ENCODE data around the gene LAPTM5. TPM values are rescaled to one million over a fixed set of nuclear protein-coding genes. Genes with fewer than 3 reads are reported as not detected.
A peak's percentile ranks its signal among the peaks of the same experiment; 100 is the strongest.

The LAPTM5 gene
- total and polyA plus RNA-seq, 8 donors: 3.7 to 80.5 (median 10.9) TPM

GRCh38 chr1:30754684-30755171, 2.8 kb downstream of the LAPTM5 start:
- no peaks in the 10 kb centered on the region for H3K9me3 ChIP-seq
- intact Hi-C loops (cut with DNase I): no loop called here
- H3K27me3 ChIP-seq: no peaks in the 10 kb centered on the region
- ATAC-seq (no peak), DNase-seq (peak in 1 of 6 donors; percentile 27), FAIRE-seq (no peak)
- no peaks in the 10 kb centered on the region for H3K36me3 ChIP-seq
- H3K4me3 ChIP-seq: peak overlapping the region in 1 of 4 donors; percentile 21
- H3K4me1 ChIP-seq: no peaks in the 10 kb centered on the region
- H3K27ac ChIP-seq: no peak overlapping the region
- TF ChIP-seq, protein P1, sequence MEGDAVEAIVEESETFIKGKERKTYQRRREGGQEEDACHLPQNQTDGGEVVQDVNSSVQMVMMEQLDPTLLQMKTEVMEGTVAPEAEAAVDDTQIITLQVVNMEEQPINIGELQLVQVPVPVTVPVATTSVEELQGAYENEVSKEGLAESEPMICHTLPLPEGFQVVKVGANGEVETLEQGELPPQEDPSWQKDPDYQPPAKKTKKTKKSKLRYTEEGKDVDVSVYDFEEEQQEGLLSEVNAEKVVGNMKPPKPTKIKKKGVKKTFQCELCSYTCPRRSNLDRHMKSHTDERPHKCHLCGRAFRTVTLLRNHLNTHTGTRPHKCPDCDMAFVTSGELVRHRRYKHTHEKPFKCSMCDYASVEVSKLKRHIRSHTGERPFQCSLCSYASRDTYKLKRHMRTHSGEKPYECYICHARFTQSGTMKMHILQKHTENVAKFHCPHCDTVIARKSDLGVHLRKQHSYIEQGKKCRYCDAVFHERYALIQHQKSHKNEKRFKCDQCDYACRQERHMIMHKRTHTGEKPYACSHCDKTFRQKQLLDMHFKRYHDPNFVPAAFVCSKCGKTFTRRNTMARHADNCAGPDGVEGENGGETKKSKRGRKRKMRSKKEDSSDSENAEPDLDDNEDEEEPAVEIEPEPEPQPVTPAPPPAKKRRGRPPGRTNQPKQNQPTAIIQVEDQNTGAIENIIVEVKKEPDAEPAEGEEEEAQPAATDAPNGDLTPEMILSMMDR (IDR thresholded peaks at IDR 0.05): no peak
- 75 to 88% methylated on average over 9 of the region's 9 CpGs for WGBS, 2 donors

- peak overlapping the region in 1 of 4 donors; percentile 4 for H3K4me3 ChIP-seq
- H3K27ac ChIP-seq: no peak overlapping the region
- no peak for FAIRE-seq
- H3K36me3 ChIP-seq: no peaks in the 10 kb centered on the region
- no peaks in the 10 kb centered on the region for H3K4me1 ChIP-seq
- intact Hi-C loops (cut with DNase I): no loop called here
- no peaks in the 10 kb centered on the region for H3K27me3 ChIP-seq
- TF ChIP-seq, protein P1 (IDR thresholded peaks at IDR 0.05): no peak
- DNase-seq: no peak
- 66 to 77% methylated on average over 13 of the region's 13 CpGs for WGBS, 2 donors
- ATAC-seq: no peak
- no peaks in the 10 kb centered on the region for H3K9me3 ChIP-seq
Observed at GRCh38 chr1:30753660-30754123, 3.9 kb downstream of the LAPTM5 start.

GRCh38 chr1:30753118-30753517, 4.5 kb downstream of the LAPTM5 start:
- TF ChIP-seq, protein P1 (IDR thresholded peaks at IDR 0.05): no peak
- Histone ChIP-seq H3K27me3 (no peaks in the 10 kb centered on the region), H3K4me3 (peak overlapping the region in 1 of 4 donors; percentile 4), H3K36me3 (no peaks in the 10 kb centered on the region), H3K27ac (no peak overlapping the region), H3K4me1 (no peaks in the 10 kb centered on the region), H3K9me3 (no peaks in the 10 kb centered on the region)
- intact Hi-C loops (cut with DNase I): no loop called here
- WGBS, 2 donors: 78 to 90% methylated on average over 3 of the region's 3 CpGs
- no peak for DNase-seq
- ATAC-seq: no peak
- no peak for FAIRE-seq

- peak in 1 of 6 donors; percentile 19 for DNase-seq
- H3K27me3 ChIP-seq: no peaks in the 10 kb centered on the region
- H3K36me3 ChIP-seq: no peaks in the 10 kb centered on the region
- H3K9me3 ChIP-seq: no peaks in the 10 kb centered on the region
- H3K27ac ChIP-seq: no peak overlapping the region
- no peaks in the 10 kb centered on the region for H3K4me1 ChIP-seq
- TF ChIP-seq, protein P1 (IDR thresholded peaks at IDR 0.05): no peak
- FAIRE-seq: no peak
- intact Hi-C loops (cut with DNase I): no loop called here
- ATAC-seq: no peak
- H3K4me3 ChIP-seq: no peak overlapping the region
- WGBS, 2 donors: 58 to 68% methylated on average over 9 of the region's 9 CpGs
Observed at GRCh38 chr1:30752651-30752908, 5.0 kb downstream of the LAPTM5 start.

GRCh38 chr1:30751830-30752650, 5.5 kb downstream of the LAPTM5 start:
- Histone ChIP-seq H3K36me3 (no peaks in the 10 kb centered on the region), H3K27me3 (no peaks in the 10 kb centered on the region), H3K4me1 (no peaks in the 10 kb centered on the region), H3K9me3 (no peaks in the 10 kb centered on the region), H3K27ac (no peak overlapping the region), H3K4me3 (no peak overlapping the region)
- TF ChIP-seq, protein P1 (IDR thresholded peaks at IDR 0.05): no peak
- 70 to 73% methylated on average over 8 of the region's 8 CpGs for WGBS, 2 donors
- intact Hi-C loops (cut with DNase I): no loop called here
- ATAC-seq (no peak), DNase-seq (peak in 1 of 6 donors; percentile 10), FAIRE-seq (no peak)
